Germinal center (tissue), 1 donor: ENCODE measurements around the gene SLC23A2.
A peak's percentile ranks its signal among the peaks of the same experiment; 100 is the strongest.

Experiments
- DNase-seq: peaks from one replicate; pipeline ENCODE4 v3.0.0; 2012; ENCODE audit warnings: mixed read lengths, low spot score

Gene SLC23A2

GRCh38 chr20:4966826-4967751, 34.2 kb downstream of the SLC23A2 start:
- DNase-seq, result no peak

GRCh38 chr20:4962241-4962855, 39.0 kb downstream of the SLC23A2 start:
- DNase-seq, result no peak

GRCh38 chr20:4961746-4962145, 39.6 kb downstream of the SLC23A2 start:
- no peak for DNase-seq

- DNase-seq, result no peak
Measured at GRCh38 chr20:4959592-4959991, 41.7 kb downstream of the SLC23A2 start.

GRCh38 chr20:4957939-4958362, 43.4 kb downstream of the SLC23A2 start:
- peak; percentile 36 for DNase-seq

- no peak for DNase-seq
Measured at GRCh38 chr20:4957187-4957586, 44.1 kb downstream of the SLC23A2 start.

- DNase-seq, result peak; percentile 61
Measured at GRCh38 chr20:4956200-4956810, 45.0 kb downstream of the SLC23A2 start.

GRCh38 chr20:4953881-4954280, 47.4 kb downstream of the SLC23A2 start:
- no peak for DNase-seq

- DNase-seq, result no peak
Measured at GRCh38 chr20:4952229-4952628, 49.1 kb downstream of the SLC23A2 start.

- no peak for DNase-seq
Measured at GRCh38 chr20:4951299-4951698, 50.0 kb downstream of the SLC23A2 start.

- DNase-seq, result no peak
Measured at GRCh38 chr20:4950841-4951240, 50.5 kb downstream of the SLC23A2 start.

GRCh38 chr20:4950437-4950836, 50.9 kb downstream of the SLC23A2 start:
- no peak for DNase-seq

- DNase-seq, result peak; percentile 66
Measured at GRCh38 chr20:4949833-4950178, 51.5 kb downstream of the SLC23A2 start.

GRCh38 chr20:4947817-4948559, 53.3 kb downstream of the SLC23A2 start:
- no peak for DNase-seq

GRCh38 chr20:4946986-4947385, 54.3 kb downstream of the SLC23A2 start:
- DNase-seq, result peak; percentile 55

GRCh38 chr20:4946585-4946984, 54.7 kb downstream of the SLC23A2 start:
- no peak for DNase-seq

- no peak for DNase-seq
Measured at GRCh38 chr20:4944518-4945313, 56.6 kb downstream of the SLC23A2 start.

- DNase-seq, result no peak
Measured at GRCh38 chr20:4942331-4942730, 59.0 kb downstream of the SLC23A2 start.

- DNase-seq, result no peak
Measured at GRCh38 chr20:4937407-4938319, 63.6 kb downstream of the SLC23A2 start.

GRCh38 chr20:4936851-4937406, 64.4 kb downstream of the SLC23A2 start:
- DNase-seq, result no peak
